Caco-2 (cell line): ENCODE measurements around the gene ITGB4. TPM values are rescaled to one million over a fixed set of nuclear protein-coding genes. Genes with fewer than 3 reads are reported as not detected.
A peak's percentile ranks its signal among the peaks of the same experiment; 100 is the strongest.

Experiments used
- BruUV-seq: library from RNA; stranded (reverse); fragments of 400-500 nt; replicated peaks from 2 replicates; lab custom pipeline; 2021; lab: Mats Ljungman, UMichigan
- CTCF ChIA-PET: fragments of 300-600 bp; sonication (Branson Sonifier 250); formaldehyde crosslinking; loops from one replicate; lab custom pipeline; 2022; ENCODE audit warnings: antibody characterized with exemption; lab: Charles Lee
- POLR2A ChIA-PET: fragments of 300-600 bp; sonication (Branson Sonifier 250); formaldehyde crosslinking; loops from one replicate; lab custom pipeline; 2022; ENCODE audit warnings: antibody characterized with exemption; lab: Charles Lee
- DNase-seq, 2 experiments: peaks; one replicate each; pipeline versions ENCODE4 v3.0.0 to v3.0.0-alpha.2; 2020 to 2022
- H3K27me3 ChIP-seq: replicated peaks from 2 replicates; pipeline ENCODE4 v1.6.0; 2011; ENCODE audit warnings: low read length; ENCODE audit not compliant: control insufficient read depth, insufficient read depth
- H3K36me3 ChIP-seq: 2 replicates; pipeline ENCODE4 v1.5.1; 2011; ENCODE audit warnings: low read length; ENCODE audit not compliant: control insufficient read depth, insufficient read depth
- H3K4me1 ChIP-seq: fragments of 250-450 bp; sonication (Bioruptor Pico); 2 replicates; pipeline ENCODE4 v1.5.1; 2020; ENCODE audit warnings: mild to moderate bottlenecking
- H3K4me3 ChIP-seq: 2 replicates; pipeline ENCODE4 v1.5.1; 2011; ENCODE audit warnings: low read depth, mild to moderate bottlenecking, control low read depth, low read length
- H3K9me3 ChIP-seq: fragments of 250-450 bp; sonication (Bioruptor Pico); 2 replicates; pipeline ENCODE4 v1.5.1; 2020; ENCODE audit warnings: mild to moderate bottlenecking, moderate library complexity
- H3K27ac Mint-ChIP-seq: one replicate; pipeline ENCODE4 v1.8.0; 2022; ENCODE audit warnings: mixed read lengths; ENCODE audit not compliant: unreplicated experiment
- H3K27me3 Mint-ChIP-seq: one replicate; pipeline ENCODE4 v1.8.0; 2022; ENCODE audit warnings: mixed read lengths; ENCODE audit not compliant: insufficient read depth, unreplicated experiment
- H3K36me3 Mint-ChIP-seq: one replicate; pipeline ENCODE4 v1.8.0; 2022; ENCODE audit warnings: mild to moderate bottlenecking, mixed read lengths; ENCODE audit not compliant: insufficient read depth, unreplicated experiment
- H3K4me1 Mint-ChIP-seq: one replicate; pipeline ENCODE4 v1.8.0; 2022; ENCODE audit warnings: low read depth, mixed read lengths; ENCODE audit not compliant: unreplicated experiment
- H3K4me3 Mint-ChIP-seq: one replicate; pipeline ENCODE4 v1.8.0; 2022; ENCODE audit warnings: mild to moderate bottlenecking, moderate library complexity, mixed read lengths; ENCODE audit not compliant: unreplicated experiment
- H3K9me3 Mint-ChIP-seq: one replicate; pipeline ENCODE4 v1.8.0; 2022; ENCODE audit warnings: mixed read lengths; ENCODE audit not compliant: unreplicated experiment
- CTCF ChIP-seq, 2 experiments: fragments of 200-600 bp in 1 of 2; IDR thresholded peaks; 1 replicate in 1 of 2; 2 replicates in 1 of 2; pipeline versions ENCODE4 v1.5.1 to v1.8.0; 2011 to 2022; ENCODE audit warnings: antibody characterized with exemption in 1 of 2, control low read depth in 1 of 2, inconsistent platforms in 1 of 2, low read depth in 1 of 2, low read length in 1 of 2, mild to moderate bottlenecking in 1 of 2, moderate library complexity in 1 of 2; ENCODE audit not compliant: insufficient read depth in 1 of 2, severe bottlenecking in 1 of 2, unreplicated experiment in 1 of 2
- intact Hi-C: fragments of 100-400 bp; cut with micrococcal nuclease; formaldehyde crosslinking; loops from one replicate; pipeline ENCODE4 v1.10.0; 2022; ENCODE audit not compliant: unreplicated experiment
- total RNA-seq: library from RNA; stranded (reverse); gene quantifications from 2 replicates; pipeline ENCODE4 v1.2.3, GENCODE V29; 2022

Gene ITGB4
- total RNA-seq, 1 experiment from 2014 or later: 50.8 TPM

- Mint-ChIP-seq H3K4me3 (no peak overlapping the region), H3K27me3 (no peaks in the 10 kb centered on the region), H3K4me1 (peaks cover 20% of the 10 kb centered on the region), H3K9me3 (no peaks in the 10 kb centered on the region), H3K27ac (peak overlapping the region; percentile 49), H3K36me3 (peaks cover 68% of the 10 kb centered on the region)
- CTCF ChIA-PET: interaction anchor here (0.6 to 0.7 kb wide), 3 partner anchors 18 to 621 kb away, joined by 3 to 8 read pairs (median 4); no protein-coding TSS in a partner anchor
- POLR2A ChIA-PET: no interaction called here
- H3K9me3 ChIP-seq: no peaks in the 10 kb centered on the region
- no TSS peak for BruUV-seq
- peaks cover 16% of the 10 kb centered on the region for H3K4me1 ChIP-seq
- no peaks in the 10 kb centered on the region for H3K27me3 ChIP-seq
- H3K36me3 ChIP-seq: peaks cover 5% of the 10 kb centered on the region; the same call in 1 of the 2 replicates
- TF ChIP-seq CTCF (IDR thresholded peaks at IDR 0.05; ENCODE audit: insufficient read depth in 1 of 2, low read depth in 1 of 2, low read length in 1 of 2, severe bottlenecking in 1 of 2, unreplicated experiment in 1 of 2): no peak
- no peak overlapping the region for H3K4me3 ChIP-seq
- DNase-seq: no peak
- intact Hi-C loops: no loop called here
Observed at GRCh38 chr17:75689441-75689873, 31.8 kb upstream of the ITGB4 start.

DNA sequence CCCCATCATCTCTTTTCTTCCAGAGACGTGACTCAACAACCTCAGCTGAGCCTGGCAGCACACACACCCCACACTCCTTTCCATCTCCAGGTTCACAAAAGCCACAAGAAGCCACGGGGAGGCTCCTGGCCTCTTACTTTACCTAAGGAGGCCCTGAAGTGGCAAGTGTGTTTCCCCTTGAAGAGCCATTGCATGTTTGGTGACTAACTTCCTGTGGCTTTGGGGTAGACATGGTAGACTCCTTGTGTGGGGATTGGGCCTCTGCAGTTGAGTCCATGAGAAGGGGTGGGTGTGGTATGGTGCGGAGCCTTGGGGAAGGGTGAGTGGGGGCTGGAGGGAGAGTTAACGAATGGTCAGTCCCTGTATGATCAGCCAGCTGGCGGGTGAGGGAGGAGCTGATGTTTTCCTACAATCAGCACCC is 29.9 kb upstream of the ITGB4 start:
- Mint-ChIP-seq H3K4me3 (no peak overlapping the region), H3K4me1 (peaks cover 12% of the 10 kb centered on the region), H3K27me3 (no peaks in the 10 kb centered on the region), H3K9me3 (no peaks in the 10 kb centered on the region), H3K36me3 (peaks cover 73% of the 10 kb centered on the region), H3K27ac (no peak overlapping the region)
- Histone ChIP-seq H3K36me3 (peaks cover 2% of the 10 kb centered on the region; the same call in 1 of the 2 replicates), H3K4me1 (no peaks in the 10 kb centered on the region), H3K4me3 (no peak overlapping the region), H3K27me3 (no peaks in the 10 kb centered on the region), H3K9me3 (no peaks in the 10 kb centered on the region)
- ChIA-PET POLR2A (no interaction called here), CTCF (no interaction called here)
- no peak for TF ChIP-seq CTCF (IDR thresholded peaks at IDR 0.05; ENCODE audit: insufficient read depth in 1 of 2, low read depth in 1 of 2, low read length in 1 of 2, severe bottlenecking in 1 of 2, unreplicated experiment in 1 of 2)
- DNase-seq: no peak
- intact Hi-C loops: no loop called here
- no TSS peak for BruUV-seq

- CTCF ChIA-PET: no interaction called here
- H3K27me3 ChIP-seq: no peaks in the 10 kb centered on the region
- Mint-ChIP-seq H3K36me3 (peaks cover 78% of the 10 kb centered on the region), H3K9me3 (no peaks in the 10 kb centered on the region), H3K27ac (no peak overlapping the region), H3K4me3 (no peak overlapping the region), H3K27me3 (no peaks in the 10 kb centered on the region), H3K4me1 (peaks cover 12% of the 10 kb centered on the region)
- H3K36me3 ChIP-seq: no peaks in the 10 kb centered on the region
- no peak overlapping the region for H3K4me3 ChIP-seq
- TF ChIP-seq CTCF (IDR thresholded peaks at IDR 0.05; ENCODE audit: insufficient read depth in 1 of 2, low read depth in 1 of 2, low read length in 1 of 2, severe bottlenecking in 1 of 2, unreplicated experiment in 1 of 2): no peak
- intact Hi-C loops: no loop called here
- POLR2A ChIA-PET: no interaction called here
- H3K4me1 ChIP-seq: peaks cover 3% of the 10 kb centered on the region
- no peak for DNase-seq
- no peaks in the 10 kb centered on the region for H3K9me3 ChIP-seq
- BruUV-seq: no TSS peak
Observed at GRCh38 chr17:75691801-75692626, 29.2 kb upstream of the ITGB4 start.
